ENCODE data around the gene FAM240B. TPM values are rescaled to one million over a fixed set of nuclear protein-coding genes. Genes with fewer than 3 reads are reported as not detected.

FAM240B gene
- total and polyA plus RNA-seq, 2 of the 8 experiments (the other 6 are each of a cell fraction or from before 2014, with no cell fraction given) = not detected

DNA sequence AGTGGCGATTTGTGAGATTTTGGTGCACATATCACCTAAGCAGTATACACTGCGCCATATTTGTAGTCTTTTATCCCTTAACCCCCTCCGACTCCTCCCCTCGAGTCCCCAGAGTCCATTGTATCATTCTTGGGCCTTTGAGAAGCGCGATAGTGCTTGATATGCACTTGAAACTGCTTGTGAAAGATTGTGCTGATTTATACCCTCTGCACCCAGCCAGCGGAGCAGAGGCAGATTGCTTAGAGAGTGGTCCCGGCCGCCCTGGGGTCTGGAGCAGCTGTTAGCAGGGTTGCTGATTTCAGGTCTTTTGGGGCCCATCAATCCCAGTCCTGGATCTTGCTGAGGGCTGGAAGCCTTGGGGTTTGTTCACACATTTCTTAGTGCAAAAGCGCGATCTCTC lies 13.0 kb upstream of the FAM240B start (continued):
- TF ChIP-seq CREB1 (IDR thresholded peaks at IDR 0.05) = no peak
- no peak for TF ChIP-seq TBP (IDR thresholded peaks at IDR 0.05; ENCODE audit: low read depth, low read length)
- TF ChIP-seq, protein P1, sequence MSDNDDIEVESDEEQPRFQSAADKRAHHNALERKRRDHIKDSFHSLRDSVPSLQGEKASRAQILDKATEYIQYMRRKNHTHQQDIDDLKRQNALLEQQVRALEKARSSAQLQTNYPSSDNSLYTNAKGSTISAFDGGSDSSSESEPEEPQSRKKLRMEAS (IDR thresholded peaks at IDR 0.05) = no peak
- TF ChIP-seq EZH2 (IDR thresholded peaks at IDR 0.05; ENCODE audit: low read depth, low read length, severe bottlenecking) = no peak
- no peak for TF ChIP-seq POLR2AphosphoS5 (IDR thresholded peaks at IDR 0.05; ENCODE audit: low read depth, low read length)
- no peak for TF ChIP-seq HDAC6 (IDR thresholded peaks at IDR 0.05; ENCODE audit: low read depth, low read length)

All from H1 (cell line).